GM12864 (cell line): ENCODE data around the gene MTMR10.

Experiments
- DNase-seq: peaks from one replicate; pipeline ENCODE4 v3.0.0-alpha.2; 2011; ENCODE audit warnings: low read depth
- H3K4me3 ChIP-seq: 2 replicates; pipeline ENCODE4 v1.5.1; 2011; ENCODE audit warnings: mild to moderate bottlenecking, low read depth, low read length, control low read depth
- TF ChIP-seq, protein P1 (sequence below): IDR thresholded peaks from 2 replicates; pipeline ENCODE4 v1.5.1; 2011; ENCODE audit warnings: low read depth, mild to moderate bottlenecking, moderate library complexity, low read length, control low read depth, inconsistent platforms; ENCODE audit errors: missing control alignments

MTMR10 gene

GRCh38 chr15:30962659-30963058 lies 28.8 kb downstream of the MTMR10 start:
- no peak for DNase-seq
- TF ChIP-seq, protein P1, sequence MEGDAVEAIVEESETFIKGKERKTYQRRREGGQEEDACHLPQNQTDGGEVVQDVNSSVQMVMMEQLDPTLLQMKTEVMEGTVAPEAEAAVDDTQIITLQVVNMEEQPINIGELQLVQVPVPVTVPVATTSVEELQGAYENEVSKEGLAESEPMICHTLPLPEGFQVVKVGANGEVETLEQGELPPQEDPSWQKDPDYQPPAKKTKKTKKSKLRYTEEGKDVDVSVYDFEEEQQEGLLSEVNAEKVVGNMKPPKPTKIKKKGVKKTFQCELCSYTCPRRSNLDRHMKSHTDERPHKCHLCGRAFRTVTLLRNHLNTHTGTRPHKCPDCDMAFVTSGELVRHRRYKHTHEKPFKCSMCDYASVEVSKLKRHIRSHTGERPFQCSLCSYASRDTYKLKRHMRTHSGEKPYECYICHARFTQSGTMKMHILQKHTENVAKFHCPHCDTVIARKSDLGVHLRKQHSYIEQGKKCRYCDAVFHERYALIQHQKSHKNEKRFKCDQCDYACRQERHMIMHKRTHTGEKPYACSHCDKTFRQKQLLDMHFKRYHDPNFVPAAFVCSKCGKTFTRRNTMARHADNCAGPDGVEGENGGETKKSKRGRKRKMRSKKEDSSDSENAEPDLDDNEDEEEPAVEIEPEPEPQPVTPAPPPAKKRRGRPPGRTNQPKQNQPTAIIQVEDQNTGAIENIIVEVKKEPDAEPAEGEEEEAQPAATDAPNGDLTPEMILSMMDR: no peak
- no peak overlapping the region for H3K4me3 ChIP-seq

DNA sequence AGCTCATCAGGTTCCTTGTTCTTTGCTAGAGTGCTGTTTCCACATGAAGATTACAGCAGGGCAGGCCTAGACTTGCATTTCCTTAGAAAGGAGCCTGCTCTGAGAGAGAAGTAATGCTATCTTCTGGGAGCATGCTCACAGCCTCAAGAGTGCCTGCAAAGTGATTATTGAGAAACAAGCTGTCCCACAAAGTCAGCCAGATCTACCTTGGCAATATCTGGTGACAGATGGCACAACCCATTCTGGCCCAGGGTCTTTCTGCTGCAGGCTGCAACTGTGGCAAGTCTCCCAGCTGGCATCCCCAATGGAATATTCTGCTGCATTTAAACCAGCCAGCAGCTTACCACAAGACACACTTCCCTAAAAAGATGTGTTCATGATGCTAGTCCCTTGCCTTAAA lies 29.3 kb downstream of the MTMR10 start:
- DNase-seq: no peak
- H3K4me3 ChIP-seq: no peak overlapping the region
- TF ChIP-seq, protein P1: no peak

DNA sequence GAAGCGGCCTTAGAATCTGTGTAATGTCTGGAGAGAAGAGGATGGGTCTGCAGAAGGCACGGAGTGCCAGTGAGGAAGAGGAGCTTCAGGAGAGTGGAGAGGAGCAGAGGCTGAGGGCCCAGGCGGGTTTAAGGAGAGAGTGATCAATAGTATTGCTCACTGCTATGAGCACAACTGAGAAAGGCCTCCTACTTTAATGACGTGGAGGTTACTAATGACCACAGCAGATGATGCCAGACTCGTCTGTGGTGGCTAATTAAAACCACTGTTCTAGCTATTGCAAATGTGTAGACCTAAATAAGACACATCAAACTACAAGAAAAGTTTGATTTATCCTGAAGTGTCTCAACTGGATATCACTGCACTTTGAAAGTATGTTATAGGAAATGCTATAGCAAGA lies 33.2 kb downstream of the MTMR10 start:
- TF ChIP-seq, protein P1: no peak
- H3K4me3 ChIP-seq: no peak overlapping the region
- DNase-seq: no peak

- no peak overlapping the region for H3K4me3 ChIP-seq
- no peak for DNase-seq
- TF ChIP-seq, protein P1: no peak
Observed at GRCh38 chr15:30956216-30957124, 35.0 kb downstream of the MTMR10 start.

DNA sequence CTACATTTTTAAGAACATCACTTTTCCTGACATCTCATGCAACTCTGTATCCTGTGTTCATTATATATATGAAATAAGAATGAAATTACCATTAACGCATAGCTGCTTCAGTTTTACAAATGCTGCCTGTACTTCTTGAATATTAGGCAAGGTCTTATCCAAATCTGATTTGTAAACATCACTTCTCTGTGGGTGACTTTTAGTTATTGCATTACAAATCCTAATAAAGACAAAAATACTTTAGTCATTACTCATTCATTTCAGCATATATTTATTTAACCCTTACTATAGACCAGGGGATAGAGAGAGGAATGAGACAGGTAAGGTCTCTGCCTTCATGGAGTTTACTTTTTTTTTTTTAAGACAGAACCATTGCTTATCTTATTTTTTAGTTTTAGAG lies 36.8 kb downstream of the MTMR10 start:
- TF ChIP-seq, protein P1: no peak
- H3K4me3 ChIP-seq: no peak overlapping the region
- no peak for DNase-seq

GRCh38 chr15:30953731-30954378 lies 37.6 kb downstream of the MTMR10 start:
- TF ChIP-seq, protein P1: no peak
- no peak for DNase-seq
- no peak overlapping the region for H3K4me3 ChIP-seq
